ENCODE data around the gene COX4I2.

- TF ChIP-seq CTCF (IDR thresholded peaks at IDR 0.05): no peak
- TF ChIP-seq POLR2AphosphoS5 (IDR thresholded peaks at IDR 0.05): no peak
- no peak for TF ChIP-seq POLR2A (IDR thresholded peaks at IDR 0.05)
Observed at GRCh38 chr20:31602431-31602778, 35.3 kb upstream of the COX4I2 start.
